ENCODE data around the gene PAX8.

The PAX8 gene

GRCh38 chr2:113219525-113219888 lies 59.2 kb downstream of the PAX8 start:
- no peak for DNase-seq

GRCh38 chr2:113219092-113219441 lies 59.7 kb downstream of the PAX8 start:
- DNase-seq: no peak

GRCh38 chr2:113218283-113219091 lies 60.2 kb downstream of the PAX8 start:
- no peak for DNase-seq

GRCh38 chr2:113217455-113218282 lies 61.1 kb downstream of the PAX8 start:
- no peak for DNase-seq

- DNase-seq: no peak
Measured at GRCh38 chr2:113216891-113217454, 61.7 kb downstream of the PAX8 start.

GRCh38 chr2:113216321-113216720 lies 62.4 kb downstream of the PAX8 start:
- no peak for DNase-seq

GRCh38 chr2:113215056-113215455 lies 63.7 kb downstream of the PAX8 start:
- no peak for DNase-seq

- DNase-seq: no peak
Measured at GRCh38 chr2:113214141-113214540, 64.6 kb downstream of the PAX8 start.

- DNase-seq: no peak
Measured at GRCh38 chr2:113213061-113213930, 65.4 kb downstream of the PAX8 start.

GRCh38 chr2:113212245-113213060 lies 66.3 kb downstream of the PAX8 start:
- no peak for DNase-seq

GRCh38 chr2:113211226-113212105 lies 67.3 kb downstream of the PAX8 start:
- DNase-seq: no peak

- DNase-seq: no peak
Measured at GRCh38 chr2:113209646-113210171, 69.0 kb downstream of the PAX8 start.

- no peak for DNase-seq
Measured at GRCh38 chr2:113209011-113209645, 69.6 kb downstream of the PAX8 start.

GRCh38 chr2:113208396-113208795 lies 70.3 kb downstream of the PAX8 start:
- DNase-seq: no peak

GRCh38 chr2:113207021-113207420 lies 71.7 kb downstream of the PAX8 start:
- no peak for DNase-seq

GRCh38 chr2:113206251-113206650 lies 72.5 kb downstream of the PAX8 start:
- no peak for DNase-seq

- DNase-seq: peak; percentile 32
Measured at GRCh38 chr2:113203901-113204519, 74.7 kb downstream of the PAX8 start.

- DNase-seq: no peak
Measured at GRCh38 chr2:113203217-113203530, 75.5 kb downstream of the PAX8 start.

GRCh38 chr2:113202305-113203216 lies 76.2 kb downstream of the PAX8 start:
- DNase-seq: no peak

Measured in NCI-H1105 (cell line).